ENCODE data around the gene IGSF22. TPM values are rescaled to one million over a fixed set of nuclear protein-coding genes. Genes with fewer than 3 reads are reported as not detected.

Gene IGSF22
- total and polyA plus RNA-seq, 2 of the 13 experiments (the other 11 are each of a cell fraction or from before 2014, with no cell fraction given) = not detected

GRCh38 chr11:18704045-18704645, 21.8 kb downstream of the IGSF22 start:
- H2AFZ ChIP-seq (ENCODE audit: low read length) = no peak overlapping the region
- POLR2A ChIA-PET = no interaction called here

DNA sequence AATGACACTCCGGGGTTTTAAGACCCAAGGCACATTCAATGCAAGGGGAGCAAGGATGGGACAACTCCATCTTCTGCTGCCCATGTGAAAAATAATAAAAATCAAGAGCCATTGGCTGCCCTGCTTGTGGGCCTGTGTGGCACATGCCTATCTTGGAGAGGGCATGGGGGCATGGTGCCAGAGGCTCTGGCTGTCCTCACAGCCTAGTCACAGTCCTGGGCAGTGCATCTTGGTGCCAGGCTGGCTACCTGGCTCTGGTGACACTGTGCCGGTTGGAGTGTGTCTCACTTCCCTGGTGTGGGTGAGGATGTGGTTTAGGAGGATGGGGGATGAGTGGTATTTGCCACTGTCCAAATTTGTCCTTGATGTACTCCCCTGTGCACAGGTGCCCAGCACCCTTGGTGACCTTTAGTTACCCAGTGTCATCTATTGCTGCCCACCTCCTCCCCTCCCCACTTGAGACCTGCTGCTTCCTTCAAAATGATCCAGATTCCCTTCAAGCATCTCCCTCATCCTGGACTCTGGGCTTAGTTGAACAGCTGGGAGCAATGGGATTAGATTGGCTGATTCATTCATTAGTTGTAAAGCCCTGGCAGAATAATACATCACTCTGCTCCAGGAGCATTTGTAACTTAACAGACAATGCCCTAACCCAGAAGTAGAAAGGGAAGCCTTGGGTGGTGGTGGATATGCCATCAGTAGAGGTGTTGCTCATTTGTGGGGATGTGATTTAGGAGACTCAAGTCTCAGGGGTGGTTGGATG, 22.8 kb downstream of the IGSF22 start:
- Histone ChIP-seq H3K27me3 (ENCODE audit: control insufficient read depth in 1 of 2, insufficient read depth in 2 of 2, low read length in 2 of 2) (peaks cover 1 to 68% of the 10 kb centered on the region in 2 experiments; a peak in 4 of 5 replicates), H3K9me3 (ENCODE audit: low read length) (no peaks in the 10 kb centered on the region), H3K9ac (ENCODE audit: insufficient read depth, low read depth, low read length) (no peak overlapping the region), H3K4me3 (replicated peaks in 1 of 3; ENCODE audit: insufficient read depth in 1 of 3, low read depth in 2 of 3, low read length in 3 of 3) (no peak overlapping the region), H3K36me3 (replicated peaks in 1 of 2; ENCODE audit: control insufficient read depth in 1 of 2, insufficient read depth in 2 of 2, low read length in 2 of 2) (no peaks in the 10 kb centered on the region), H3K4me1 (ENCODE audit: insufficient read depth, low read length) (peaks cover 12% of the 10 kb centered on the region), H3K27ac (ENCODE audit: extremely low read length, insufficient read depth, low read length) (no peak overlapping the region), H4K20me1 (ENCODE audit: insufficient read depth, low read length) (no peaks in the 10 kb centered on the region), H3K79me2 (ENCODE audit: insufficient read depth, low read length) (no peaks in the 10 kb centered on the region), H3K4me2 (ENCODE audit: low read depth, low read length) (no peak overlapping the region), H2AFZ (ENCODE audit: low read length) (no peak overlapping the region)
- intact Hi-C loops (cut with micrococcal nuclease; ENCODE audit: unreplicated experiment) (no loop called here), in situ Hi-C loops (cut with HindIII; ENCODE audit: extremely low pct_ligation_motif_present, low pct_unique_long_range_greater_than_20kb) (no loop called here)
- DNase-seq (ENCODE audit: low spot score) (no peak), FAIRE-seq (no peak), ATAC-seq (no peak)
- CTCF ChIA-PET (ENCODE audit: low intra/inter-chr PET ratio, low total read pairs) = no interaction called here
- POLR2A ChIA-PET = no interaction called here
- BruUV-seq (replicated peaks) = no TSS peak
- WGBS (ENCODE audit: low lambda C conversion rate) = 0% methylated on average over 1 of the region's 2 CpGs
- TF ChIP-seq HNRNPL (IDR thresholded peaks at IDR 0.05; ENCODE audit: low read depth, low read length) (no peak), ZSCAN29 (CRISPR knock-in tag; conservative IDR thresholded peaks at IDR 0.05) (no peak), IRF2 (CRISPR knock-in tag; IDR thresholded peaks at IDR 0.05) (no peak), NBN (conservative IDR thresholded peaks at IDR 0.05) (no peak), SIN3B (IDR thresholded peaks at IDR 0.05; ENCODE audit: low read length) (no peak)
- TF ChIP-seq, protein P1, sequence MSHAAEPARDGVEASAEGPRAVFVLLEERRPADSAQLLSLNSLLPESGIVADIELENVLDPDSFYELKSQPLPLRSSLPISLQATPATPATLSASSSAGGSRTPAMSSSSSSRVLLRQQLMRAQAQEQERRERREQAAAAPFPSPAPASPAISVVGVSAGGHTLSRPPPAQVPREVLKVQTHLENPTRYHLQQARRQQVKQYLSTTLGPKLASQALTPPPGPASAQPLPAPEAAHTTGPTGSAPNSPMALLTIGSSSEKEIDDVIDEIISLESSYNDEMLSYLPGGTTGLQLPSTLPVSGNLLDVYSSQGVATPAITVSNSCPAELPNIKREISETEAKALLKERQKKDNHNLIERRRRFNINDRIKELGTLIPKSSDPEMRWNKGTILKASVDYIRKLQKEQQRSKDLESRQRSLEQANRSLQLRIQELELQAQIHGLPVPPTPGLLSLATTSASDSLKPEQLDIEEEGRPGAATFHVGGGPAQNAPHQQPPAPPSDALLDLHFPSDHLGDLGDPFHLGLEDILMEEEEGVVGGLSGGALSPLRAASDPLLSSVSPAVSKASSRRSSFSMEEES (CRISPR knock-in tag; IDR thresholded peaks at IDR 0.05) = no peak
- TF ChIP-seq, protein P2, sequence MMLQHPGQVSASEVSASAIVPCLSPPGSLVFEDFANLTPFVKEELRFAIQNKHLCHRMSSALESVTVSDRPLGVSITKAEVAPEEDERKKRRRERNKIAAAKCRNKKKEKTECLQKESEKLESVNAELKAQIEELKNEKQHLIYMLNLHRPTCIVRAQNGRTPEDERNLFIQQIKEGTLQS (CRISPR knock-in tag; IDR thresholded peaks at IDR 0.05) = no peak
- TF ChIP-seq, protein P3, sequence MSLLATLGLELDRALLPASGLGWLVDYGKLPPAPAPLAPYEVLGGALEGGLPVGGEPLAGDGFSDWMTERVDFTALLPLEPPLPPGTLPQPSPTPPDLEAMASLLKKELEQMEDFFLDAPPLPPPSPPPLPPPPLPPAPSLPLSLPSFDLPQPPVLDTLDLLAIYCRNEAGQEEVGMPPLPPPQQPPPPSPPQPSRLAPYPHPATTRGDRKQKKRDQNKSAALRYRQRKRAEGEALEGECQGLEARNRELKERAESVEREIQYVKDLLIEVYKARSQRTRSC (CRISPR knock-in tag; IDR thresholded peaks at IDR 0.05; ENCODE audit: low read depth) = no peak

More at GRCh38 chr11:18704045-18704645, 21.8 kb downstream of the IGSF22 start:
- H3K4me2 ChIP-seq (ENCODE audit: low read depth, low read length) = no peak overlapping the region
- FAIRE-seq (no peak), DNase-seq (ENCODE audit: low spot score) (no peak), ATAC-seq (no peak)
- H3K27ac ChIP-seq (ENCODE audit: extremely low read length, insufficient read depth, low read length) = no peak overlapping the region
- no TSS peak for BruUV-seq (replicated peaks)
- no peaks in the 10 kb centered on the region for H3K79me2 ChIP-seq (ENCODE audit: insufficient read depth, low read length)
- CTCF ChIA-PET (ENCODE audit: low intra/inter-chr PET ratio, low total read pairs) = no interaction called here
- peaks cover 1 to 75% of the 10 kb centered on the region in 2 experiments; a peak in 4 of 5 replicates for H3K27me3 ChIP-seq (ENCODE audit: control insufficient read depth in 1 of 2, insufficient read depth in 2 of 2, low read length in 2 of 2)
- in situ Hi-C loops (cut with HindIII; ENCODE audit: extremely low pct_ligation_motif_present, low pct_unique_long_range_greater_than_20kb) = no loop called here
- no peak overlapping the region for H3K9ac ChIP-seq (ENCODE audit: insufficient read depth, low read depth, low read length)
- H4K20me1 ChIP-seq (ENCODE audit: insufficient read depth, low read length) = no peaks in the 10 kb centered on the region
- intact Hi-C loops (cut with micrococcal nuclease; ENCODE audit: unreplicated experiment) = no loop called here
- TF ChIP-seq TCF12 (IDR thresholded peaks at IDR 0.05) = no peak
- no peak for TF ChIP-seq TCF12 (CRISPR knock-in tag; IDR thresholded peaks at IDR 0.05)
- no peak for TF ChIP-seq TAF15 (IDR thresholded peaks at IDR 0.05; ENCODE audit: low read depth, low read length, poor library complexity, severe bottlenecking)
- TF ChIP-seq PHF20 (CRISPR knock-in tag; IDR thresholded peaks at IDR 0.05) = no peak
- TF ChIP-seq AGO2 (optimal IDR thresholded peaks at IDR 0.05; ENCODE audit: low read depth, low read length) = no peak
- TF ChIP-seq ZMYM2 (CRISPR knock-in tag; IDR thresholded peaks at IDR 0.05) = no peak
- TF ChIP-seq, protein P4, sequence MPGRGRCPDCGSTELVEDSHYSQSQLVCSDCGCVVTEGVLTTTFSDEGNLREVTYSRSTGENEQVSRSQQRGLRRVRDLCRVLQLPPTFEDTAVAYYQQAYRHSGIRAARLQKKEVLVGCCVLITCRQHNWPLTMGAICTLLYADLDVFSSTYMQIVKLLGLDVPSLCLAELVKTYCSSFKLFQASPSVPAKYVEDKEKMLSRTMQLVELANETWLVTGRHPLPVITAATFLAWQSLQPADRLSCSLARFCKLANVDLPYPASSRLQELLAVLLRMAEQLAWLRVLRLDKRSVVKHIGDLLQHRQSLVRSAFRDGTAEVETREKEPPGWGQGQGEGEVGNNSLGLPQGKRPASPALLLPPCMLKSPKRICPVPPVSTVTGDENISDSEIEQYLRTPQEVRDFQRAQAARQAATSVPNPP (CRISPR knock-in tag; IDR thresholded peaks at IDR 0.05) = no peak
- peaks cover 8% of the 10 kb centered on the region for H3K4me1 ChIP-seq (ENCODE audit: insufficient read depth, low read length)
- H3K36me3 ChIP-seq (replicated peaks in 1 of 2; ENCODE audit: control insufficient read depth in 1 of 2, insufficient read depth in 2 of 2, low read length in 2 of 2) = no peaks in the 10 kb centered on the region
- 0% methylated on average over 5 of the region's 5 CpGs for WGBS (ENCODE audit: low lambda C conversion rate)
- H3K9me3 ChIP-seq (ENCODE audit: low read length) = no peaks in the 10 kb centered on the region
- no peak overlapping the region for H3K4me3 ChIP-seq (replicated peaks in 1 of 3; ENCODE audit: insufficient read depth in 1 of 3, low read depth in 2 of 3, low read length in 3 of 3)

Measured in HepG2 (cell line).